EL (cell line): ENCODE measurements around the gene PHACTR1.
A peak's percentile ranks its signal among the peaks of the same experiment; 100 is the strongest.
"Not testable (repeated sequence)": the region's sequence is repeated elsewhere in the genome, so short reads cannot be mapped to it uniquely, and the experiment has no call there.

ENCODE experiments used
- DNase-seq: peaks from one replicate; pipeline ENCODE4 v3.0.0-alpha.2; 2016

Gene PHACTR1

DNA sequence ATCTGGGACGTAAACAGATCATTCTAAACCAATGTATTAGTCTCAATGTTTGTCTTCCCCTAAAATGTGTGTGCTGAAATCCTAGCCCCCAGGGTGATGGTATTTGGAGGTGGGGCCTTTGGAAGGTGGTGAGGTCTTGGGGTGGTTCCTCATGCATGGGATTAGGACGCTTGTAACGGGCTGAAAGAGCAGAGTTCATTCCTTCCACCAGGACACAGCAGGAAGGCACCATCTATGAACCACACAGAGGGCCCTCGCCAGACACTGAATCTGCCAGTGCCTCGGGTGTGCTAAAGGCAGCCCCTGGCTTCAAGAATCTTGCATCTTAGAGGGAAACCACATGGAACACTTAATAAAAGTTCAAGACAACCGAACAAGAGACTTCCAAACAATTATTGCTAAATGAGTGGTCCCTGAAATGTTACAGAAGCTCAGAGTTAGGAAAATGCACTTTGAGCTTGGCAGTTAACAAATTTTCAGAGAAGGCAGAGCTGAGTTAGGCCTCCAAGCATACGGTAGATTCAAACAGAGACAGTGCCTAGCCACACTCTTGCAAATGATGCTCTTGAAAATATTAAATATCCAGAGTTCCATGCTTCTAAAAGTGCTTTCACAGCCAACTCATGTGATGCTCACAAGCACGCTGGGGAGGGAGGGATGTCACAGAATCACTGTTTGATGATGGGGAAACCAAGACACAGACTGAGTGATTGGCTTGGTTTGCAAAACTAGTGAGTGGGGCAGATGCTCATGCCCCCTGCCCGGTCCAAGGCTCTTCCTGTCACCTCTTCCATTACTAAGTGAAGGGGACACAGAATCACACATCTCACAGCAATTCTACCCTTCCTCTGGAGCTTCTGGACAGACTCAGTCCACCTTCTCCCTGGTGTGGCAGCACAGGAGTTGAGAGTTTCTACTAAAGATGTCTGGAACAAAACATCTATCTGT, 584.4 kb downstream of the PHACTR1 start:
- DNase-seq = no peak

DNA sequence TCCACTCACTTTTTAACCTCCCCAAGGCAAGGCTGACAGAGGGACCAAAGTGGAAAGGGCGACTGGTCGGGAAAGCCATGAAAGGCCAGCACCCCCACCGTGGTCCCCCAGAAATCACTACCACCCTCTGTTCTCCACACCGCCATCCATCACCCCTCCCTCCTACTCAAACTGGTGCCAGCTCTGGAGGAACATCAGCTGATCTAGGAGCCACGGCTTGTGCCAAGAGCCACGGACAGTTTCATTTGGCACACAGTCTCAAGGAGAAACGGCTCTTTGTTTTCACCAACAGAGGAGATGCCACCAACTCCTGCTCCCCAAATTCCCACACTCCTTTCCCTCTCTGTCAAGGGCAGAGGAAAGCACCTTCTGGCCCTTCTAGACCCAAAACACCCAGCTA, 585.7 kb downstream of the PHACTR1 start:
- DNase-seq = no peak

DNA sequence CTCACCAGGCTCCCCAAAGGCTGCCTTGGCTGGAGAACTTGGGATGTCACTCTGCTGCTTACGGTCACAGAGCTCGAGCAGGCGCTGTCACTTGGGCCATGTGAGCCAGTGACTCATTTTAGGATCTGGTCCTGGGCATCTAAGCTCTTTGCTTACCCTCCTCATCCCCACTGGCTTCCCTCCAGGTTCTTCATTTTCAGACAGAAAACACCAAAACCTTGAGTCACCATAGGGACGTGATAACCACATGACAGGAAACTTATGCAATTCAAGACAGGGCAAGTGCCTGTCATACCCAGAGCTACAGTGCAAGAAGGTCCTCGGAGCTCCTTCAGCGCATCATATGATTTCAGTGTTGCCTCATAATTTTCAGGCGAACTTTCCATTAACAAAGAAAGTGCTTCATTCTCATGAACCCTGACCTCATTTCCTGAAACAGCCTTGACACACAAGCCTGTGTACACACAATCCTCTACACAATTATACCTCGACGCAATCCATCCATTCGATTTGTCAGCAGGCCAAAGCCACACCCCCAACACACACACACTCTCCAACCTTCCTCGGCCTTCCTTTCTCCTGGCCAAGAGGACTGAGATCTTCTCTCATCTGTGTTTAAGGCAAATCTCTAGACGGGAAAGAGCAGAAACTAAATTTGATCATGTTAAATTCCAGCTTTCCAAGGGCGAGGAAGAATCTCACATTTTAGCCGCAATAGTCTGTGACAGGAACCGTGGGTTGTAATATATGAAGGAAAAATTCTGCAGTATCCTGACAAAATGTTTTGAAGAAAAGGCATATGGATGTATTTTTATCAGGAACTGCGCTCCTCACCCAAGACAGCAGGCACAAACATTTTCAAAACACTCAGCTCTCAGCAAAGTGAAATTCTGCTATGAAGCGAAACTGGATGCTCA, 586.4 kb downstream of the PHACTR1 start:
- peak; percentile 100 for DNase-seq

DNA sequence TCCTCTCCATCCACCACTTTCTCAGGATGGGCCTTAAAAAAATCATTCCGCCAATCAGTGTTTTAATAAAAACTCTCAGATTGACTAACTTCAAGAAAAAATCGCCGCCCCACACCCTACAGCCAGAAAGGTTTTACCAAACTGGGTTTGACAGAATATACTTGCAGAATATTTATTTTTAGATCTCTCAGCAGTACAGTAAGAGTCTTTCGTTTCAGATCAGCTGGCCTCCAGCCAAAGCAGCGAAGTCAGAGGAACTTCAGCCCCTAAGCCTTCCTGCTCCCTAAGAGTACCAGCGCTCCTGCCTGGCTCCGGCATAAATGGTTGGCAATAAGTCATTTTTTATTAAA, 587.1 kb downstream of the PHACTR1 start:
- peak; percentile 58 for DNase-seq

DNA sequence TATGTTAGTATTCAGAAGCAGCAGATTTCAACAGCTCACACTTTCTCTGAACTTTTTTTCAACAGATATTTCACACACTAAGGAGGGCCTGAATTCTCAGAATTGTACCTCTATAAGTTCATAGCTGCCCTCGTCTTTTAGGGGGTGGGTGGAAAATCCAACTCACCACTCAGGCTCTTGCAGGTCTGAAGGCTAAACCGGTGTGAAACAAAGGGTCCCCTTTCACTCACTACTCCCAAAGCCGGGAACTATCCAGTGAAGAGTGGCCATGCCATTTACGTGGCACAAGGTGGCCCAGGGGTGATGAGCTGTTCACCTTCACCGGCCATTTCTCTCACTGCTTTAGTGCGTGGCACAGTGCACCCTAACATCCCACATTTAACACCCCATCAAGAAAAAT, 587.5 kb downstream of the PHACTR1 start:
- no peak for DNase-seq

DNA sequence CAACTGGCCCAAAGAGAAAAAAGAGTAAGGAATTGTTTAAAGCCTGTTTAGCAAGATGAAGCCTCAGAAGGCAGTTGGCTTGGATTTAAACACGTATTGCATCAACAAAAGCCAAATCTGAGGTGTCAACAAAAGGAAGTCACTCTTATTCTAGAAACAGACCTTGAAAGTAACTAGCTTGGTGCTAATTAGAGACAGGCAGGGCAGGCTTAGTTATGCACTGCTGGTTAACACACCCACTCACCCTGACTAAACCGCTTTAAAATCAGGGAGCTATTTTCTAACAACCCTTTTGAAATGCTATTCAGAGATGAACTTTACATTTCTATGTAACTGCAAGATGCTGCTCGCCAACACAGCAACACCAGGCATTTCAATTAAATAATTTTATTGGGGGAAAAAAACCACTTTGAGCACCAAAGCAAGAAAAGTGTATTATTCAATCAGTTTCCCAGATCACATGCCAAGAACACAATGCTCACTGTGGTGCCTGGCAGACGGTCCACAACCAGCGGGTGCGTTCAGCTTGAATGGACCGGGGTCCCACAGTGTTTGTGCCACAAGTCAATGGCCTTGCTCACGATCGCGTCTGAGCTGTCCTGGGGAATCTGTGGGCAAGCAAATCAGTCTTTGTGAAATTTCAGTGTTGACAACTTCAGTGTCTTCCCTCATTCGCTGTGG, 588.2 kb downstream of the PHACTR1 start:
- DNase-seq = no peak

DNA sequence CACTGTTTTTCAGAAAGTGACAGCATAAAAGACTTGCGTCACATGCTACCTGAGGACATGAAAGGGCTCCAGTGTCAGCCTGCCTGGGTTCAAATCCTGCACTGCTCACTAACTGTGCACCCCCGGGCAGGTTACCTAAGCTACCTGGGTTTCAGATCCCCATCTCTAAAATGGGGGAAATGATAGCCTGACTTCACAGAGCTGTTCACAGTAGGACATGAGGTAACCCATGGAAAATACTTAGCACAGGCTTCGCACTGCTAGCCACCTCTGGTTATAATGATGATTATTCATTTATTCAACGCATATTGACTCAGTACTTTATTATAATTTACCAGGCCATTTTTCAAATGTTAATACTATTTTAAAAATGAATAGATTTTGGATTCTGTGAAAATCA, 588.7 kb downstream of the PHACTR1 start:
- no peak for DNase-seq

DNA sequence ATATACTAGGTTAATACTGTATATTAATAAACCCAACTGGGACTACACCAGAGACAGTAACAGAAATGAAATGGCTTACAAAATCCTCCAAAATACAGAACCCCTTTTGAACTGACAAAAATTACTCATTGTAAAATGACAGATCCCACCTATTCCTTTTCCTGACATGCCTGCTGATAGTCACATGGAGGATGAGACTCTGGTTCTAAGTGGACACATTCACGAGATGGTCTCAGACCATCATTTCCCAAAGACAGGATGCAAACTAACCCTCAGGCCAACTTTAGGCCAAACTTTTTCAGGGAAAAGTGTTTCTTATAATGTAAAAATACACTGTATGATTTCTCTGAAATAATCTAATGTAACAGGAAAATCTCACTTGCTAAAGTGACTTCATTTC, 589.2 kb downstream of the PHACTR1 start:
- DNase-seq = no peak

DNA sequence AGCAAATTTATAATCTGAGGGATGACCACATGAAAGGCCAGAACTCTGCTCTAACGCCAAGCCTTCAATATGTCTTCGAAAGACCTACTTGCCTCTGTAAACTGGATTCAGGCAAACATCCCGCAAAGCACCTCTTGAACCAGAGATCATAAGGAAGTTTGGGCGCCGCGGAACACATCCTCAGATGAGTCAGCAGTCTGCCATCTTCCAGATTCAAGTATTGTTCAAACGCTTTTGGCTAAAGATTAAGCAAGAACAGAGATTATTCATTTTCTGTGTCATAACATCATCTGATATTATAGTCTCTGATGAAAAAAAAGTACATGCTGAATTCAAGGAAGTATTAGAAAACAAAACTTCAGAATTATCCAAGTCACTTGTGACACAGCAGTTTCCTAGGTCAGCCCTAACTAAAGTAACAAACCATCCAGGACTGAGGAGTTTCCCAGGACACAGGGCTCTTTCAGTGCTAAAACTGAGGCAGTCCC, 591.0 kb downstream of the PHACTR1 start:
- DNase-seq = peak; percentile 31

DNA sequence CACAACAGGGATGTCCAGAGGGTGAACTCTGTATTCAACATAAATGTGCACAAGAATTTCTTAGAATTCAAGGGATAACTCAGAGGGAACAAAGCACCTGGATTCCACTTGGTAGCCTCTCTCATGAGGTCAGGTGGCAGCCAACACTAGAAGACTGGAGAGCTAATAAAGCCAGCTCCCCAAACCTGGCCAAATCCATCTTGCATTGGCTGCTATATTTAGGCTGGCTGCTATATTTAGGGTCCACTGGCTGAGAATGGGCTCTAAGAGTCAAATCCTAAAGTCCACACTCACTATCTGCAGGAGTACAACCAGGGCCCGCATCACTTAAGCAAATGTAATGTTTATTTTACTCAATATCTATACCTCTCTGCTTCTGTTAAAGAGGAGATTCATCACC, 591.8 kb downstream of the PHACTR1 start:
- DNase-seq = no peak

DNA sequence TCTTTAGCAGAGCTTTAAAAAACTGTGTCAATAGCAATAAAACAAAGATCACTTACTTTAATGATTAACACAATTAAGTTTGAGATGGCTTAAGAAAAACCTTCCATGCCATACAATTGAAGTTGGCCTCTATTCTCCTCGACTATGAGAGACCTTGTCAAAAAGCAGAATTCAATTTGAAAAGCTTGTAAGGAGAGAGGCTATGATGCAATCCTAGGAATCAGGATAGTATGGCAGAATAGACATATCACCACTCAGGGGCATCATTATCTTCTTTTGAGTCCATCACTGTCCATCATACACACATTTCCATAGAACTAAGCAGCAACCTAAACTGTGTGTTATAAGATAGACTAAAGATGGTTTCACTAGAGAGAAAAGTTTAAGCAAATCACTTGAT, 594.6 kb downstream of the PHACTR1 start:
- DNase-seq = no peak

DNA sequence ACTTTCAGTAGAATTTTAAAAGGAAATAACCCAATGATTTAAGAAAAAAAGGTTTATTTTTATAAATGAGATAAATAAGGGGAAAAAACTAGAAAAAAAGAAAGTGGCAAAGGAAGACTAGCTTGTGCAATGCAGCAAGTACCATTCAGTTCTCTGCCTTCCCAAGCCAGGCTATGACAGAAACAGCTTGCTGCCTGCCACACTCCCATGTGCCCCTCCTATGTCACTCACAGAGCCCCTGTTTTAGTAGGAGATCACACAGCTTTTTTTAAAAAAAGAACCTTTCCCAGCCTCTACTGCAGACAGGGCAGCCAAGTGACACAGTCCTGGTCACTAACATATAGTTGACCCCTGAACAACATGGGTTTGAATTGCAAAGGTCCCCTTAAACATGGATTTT, 598.2 kb downstream of the PHACTR1 start:
- no peak for DNase-seq

DNA sequence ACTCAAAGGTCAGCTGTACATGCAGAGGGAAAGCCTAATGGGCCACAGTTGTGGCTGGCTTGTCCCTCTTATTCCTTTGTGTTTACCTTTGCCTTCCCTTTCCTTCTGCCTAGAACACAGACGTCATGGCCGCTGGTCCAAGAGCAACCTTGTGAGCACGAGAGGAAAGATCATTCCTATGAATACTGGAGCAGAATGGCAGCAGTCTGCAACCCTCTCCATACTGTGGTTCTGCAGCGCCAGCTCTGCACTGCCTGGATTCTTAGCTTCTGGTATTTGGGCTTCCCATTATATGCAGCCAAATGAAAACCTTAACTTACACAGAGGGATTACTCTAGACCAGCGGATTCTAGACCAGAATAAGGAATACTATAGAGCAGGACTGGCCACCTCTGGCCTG, 599.3 kb downstream of the PHACTR1 start:
- DNase-seq = no peak

DNA sequence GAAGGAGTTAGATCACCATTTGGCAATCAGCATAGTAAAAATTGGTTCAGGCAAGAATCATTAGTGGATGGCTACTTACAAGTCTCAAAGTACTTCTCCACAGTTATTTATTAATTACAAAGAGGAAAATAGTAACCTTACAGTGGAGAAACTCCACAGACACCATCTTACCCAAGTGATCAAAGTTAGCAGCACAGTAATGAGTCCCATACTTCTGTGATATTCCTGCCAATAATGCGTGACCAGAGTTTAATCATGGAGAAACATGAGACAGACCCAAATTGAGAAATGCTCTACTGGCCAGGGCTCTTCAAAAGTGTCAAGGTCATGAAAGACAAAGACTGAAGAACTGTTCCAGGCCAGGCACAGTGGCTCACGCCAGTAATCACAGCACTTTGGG, 602.3 kb downstream of the PHACTR1 start:
- DNase-seq = no peak

DNA sequence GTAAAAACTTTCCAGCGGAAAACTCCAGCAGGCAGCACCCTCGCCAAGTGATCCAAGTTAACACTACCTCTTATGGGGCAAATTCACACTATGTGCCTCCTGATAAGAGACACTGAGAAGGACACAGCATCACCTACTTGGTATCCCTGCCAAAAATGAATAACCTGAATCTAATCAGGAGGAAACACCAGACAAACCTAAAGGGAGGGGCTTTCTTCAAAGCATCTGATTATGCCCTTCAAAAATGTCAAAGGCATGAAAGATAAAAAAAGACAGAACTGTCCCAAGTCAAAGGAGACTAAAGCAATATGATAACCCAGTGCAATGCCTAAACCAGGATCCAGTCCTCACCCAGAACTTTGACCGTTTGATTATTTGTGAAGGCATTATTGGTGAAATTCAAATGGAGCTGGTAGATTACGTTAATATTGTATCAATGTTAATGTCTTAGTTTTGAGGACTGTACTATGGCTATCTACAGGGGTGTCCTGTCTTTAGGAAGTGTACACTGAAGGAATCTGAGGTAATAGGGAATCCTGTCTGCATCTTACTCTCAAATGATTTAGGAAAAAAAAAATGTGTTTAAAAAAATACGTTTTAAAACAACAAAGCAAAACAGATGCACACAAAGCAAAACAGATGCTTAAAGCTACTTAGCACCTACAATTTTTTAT, 603.5 kb downstream of the PHACTR1 start:
- no peak for DNase-seq

DNA sequence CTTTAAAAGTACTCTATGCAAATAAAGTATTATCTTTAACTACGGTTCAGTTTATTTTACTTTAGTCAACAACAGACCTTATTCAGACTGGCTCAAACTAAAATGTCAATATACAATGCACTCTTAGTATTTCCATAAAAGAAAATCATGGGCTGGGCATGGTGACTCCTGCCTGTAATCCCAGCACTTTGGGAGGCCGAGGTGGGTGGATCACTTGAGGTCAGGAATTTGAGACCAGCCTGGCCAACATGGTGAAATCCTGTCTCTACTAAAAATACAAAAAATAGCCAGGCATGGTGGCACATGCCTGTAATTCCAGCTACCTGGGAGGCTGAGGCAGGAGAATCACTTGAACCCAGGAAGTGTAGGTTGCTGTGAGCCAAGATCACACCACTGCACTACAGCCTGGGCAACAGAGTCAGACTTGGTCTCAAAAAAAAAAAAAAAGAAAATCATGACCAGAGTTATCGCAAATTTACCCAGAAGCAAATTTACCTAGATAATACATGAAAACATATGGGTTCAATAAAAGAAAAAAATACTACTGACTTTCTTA, 609.5 kb downstream of the PHACTR1 start:
- not testable (repeated sequence) for DNase-seq

DNA sequence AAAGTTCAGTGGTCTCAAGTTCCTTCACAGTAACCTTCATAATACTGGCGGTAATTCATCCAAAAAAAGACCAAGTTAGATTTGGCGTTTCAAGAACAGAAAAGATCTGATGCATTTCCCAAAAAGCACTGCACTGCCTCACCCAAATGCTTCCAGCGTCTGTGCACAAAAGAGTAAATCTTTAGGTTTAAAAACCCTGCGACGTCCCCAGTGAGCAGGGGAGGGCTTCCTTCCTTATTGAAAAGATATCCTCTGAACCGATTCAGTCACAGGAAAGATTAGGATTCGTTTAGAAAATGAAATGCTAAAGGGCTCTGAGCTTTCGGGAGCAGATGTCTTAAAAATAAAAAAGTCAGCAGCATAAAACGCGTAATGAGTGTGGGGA, 611.1 kb downstream of the PHACTR1 start:
- no peak for DNase-seq

DNA sequence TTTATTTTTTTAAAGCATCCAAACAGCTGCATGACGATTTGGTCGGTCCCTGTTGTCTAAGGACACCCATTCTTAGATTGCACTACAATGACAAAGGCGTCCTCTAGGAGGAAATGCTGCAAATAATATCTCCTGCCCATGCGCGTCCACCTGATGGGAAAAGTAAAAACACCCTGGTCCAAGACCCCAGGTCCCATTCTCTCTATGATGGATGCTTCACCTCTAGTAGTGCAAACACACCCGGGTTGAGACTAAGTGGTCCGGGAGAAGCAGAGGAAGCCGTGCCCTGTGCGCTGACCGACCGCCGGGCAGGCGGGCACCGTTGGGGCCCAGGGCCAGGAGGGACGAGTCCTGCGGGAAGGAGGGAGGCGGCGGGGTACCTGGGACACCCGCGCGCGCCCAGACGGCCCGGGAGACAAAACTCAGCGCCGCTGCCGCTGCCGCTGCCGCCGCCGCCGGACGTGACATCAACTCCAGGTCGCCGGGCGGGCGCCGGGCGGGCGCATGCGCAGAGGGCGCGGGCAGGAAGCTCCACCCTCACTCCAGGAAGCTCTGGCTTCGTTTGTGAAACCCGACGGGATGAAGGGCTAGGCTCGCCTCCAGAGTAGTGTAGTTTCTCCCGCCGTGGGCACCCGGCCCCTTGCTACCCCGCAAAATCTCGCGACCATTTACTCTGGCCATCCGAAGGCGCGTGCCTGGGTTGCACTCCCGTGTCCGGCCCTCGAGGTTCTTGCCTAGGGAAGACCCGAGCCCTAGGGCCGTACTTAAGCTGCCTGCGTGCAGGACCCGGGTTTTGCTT, 611.7 kb downstream of the PHACTR1 start, which contains the start of gene TBC1D7:
Gene TBC1D7, minus strand, starts transcription at position 462 of the 799 bp plus-strand sequence. CDS start 1,639 bp downstream, outside the sequence.
- DNase-seq = peak; percentile 92

DNA sequence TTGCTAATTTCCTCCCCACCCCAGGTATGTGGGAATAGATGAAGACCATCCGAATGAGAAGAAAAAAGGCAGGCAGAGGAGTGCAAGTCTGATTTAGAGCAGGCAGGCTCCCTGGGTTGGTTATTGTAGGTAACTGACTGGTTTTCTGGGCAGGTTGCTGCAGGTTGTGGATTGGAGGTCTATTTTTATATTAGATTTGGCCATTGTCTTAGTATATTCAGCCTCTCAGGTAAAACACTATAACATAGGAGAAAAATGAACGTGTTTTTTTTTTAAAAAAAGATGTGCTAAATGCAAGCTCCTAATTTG, 612.3 kb downstream of the PHACTR1 start:
- DNase-seq = no peak

DNA sequence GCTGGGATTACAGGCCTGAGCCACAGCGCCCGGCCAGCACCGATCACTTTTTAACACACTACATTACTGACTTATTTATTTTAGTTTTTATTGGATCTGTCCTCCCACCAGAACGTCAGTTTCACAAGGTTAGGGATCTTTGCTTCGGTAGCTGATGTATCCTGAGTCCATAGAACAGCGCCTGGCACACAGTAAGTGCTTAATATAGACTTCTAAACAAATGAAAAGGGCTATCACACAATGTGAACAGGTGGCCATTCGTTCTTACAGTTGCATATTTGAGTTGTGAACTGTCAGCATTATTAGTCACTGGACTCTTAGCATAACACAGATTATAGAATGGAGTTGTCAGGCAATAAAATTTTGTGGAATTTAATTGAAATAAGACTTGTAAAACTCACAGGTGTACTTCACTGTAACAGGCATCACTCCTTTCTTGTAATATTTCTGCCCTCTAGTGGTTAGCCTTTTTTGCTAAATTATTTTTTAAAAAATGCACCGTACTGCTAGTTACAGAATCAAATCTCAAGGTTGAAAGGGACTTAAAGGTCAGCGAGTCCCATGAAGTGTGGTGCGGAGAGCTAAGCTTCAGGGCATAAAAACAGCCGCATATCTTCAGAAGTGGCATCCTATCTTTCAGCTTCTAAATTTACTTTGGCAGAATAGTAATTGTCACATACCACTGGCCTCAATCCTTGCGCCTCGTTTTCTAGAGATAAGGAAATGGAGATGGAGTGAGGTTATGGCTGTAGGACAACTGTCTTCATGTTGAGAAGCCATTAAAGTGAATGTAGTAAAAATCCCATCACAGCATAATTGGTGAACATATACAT, 615.2 kb downstream of the PHACTR1 start:
- DNase-seq = peak; percentile 29

DNA sequence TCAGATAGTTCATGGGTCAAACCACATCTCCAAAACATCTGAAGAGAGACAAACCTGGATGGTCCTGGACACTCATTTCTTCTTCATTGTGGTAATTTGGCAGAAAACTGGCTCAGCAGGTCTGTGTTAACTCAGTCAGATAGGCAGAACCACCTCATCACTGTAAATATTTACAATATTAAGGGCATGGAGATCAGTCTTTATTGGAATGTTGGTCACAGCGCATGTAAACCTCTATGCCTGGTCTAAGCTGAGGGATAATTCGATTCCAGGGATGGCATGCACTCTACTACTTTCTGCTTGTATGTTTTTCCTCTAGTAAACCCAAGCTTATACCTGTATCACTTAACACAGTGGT, 615.8 kb downstream of the PHACTR1 start:
- no peak for DNase-seq
